Fibroblast of mammary gland (primary cell): ENCODE results near the gene SMARCC2.
"Not testable (repeated sequence)": the region's sequence is repeated elsewhere in the genome, so short reads cannot be mapped to it uniquely, and the experiment has no call there.

Experiments used
- DNase-seq: peaks from one replicate; pipeline ENCODE4 v3.0.0-alpha.2; 2010; ENCODE audit warnings: low read depth
- H3K4me3 ChIP-seq: 2 replicates; pipeline ENCODE4 v1.5.1; 2011; ENCODE audit warnings: low read depth, mild to moderate bottlenecking, low read length, moderate library complexity; ENCODE audit not compliant: control insufficient read depth
- CTCF ChIP-seq: conservative IDR thresholded peaks from 2 replicates; pipeline ENCODE4 v1.5.1; 2011; ENCODE audit warnings: low read depth, low read length, inconsistent platforms; ENCODE audit not compliant: control insufficient read depth, insufficient read depth

SMARCC2 gene

GRCh38 chr12:56118688-56119357 is 70.5 kb downstream of the SMARCC2 start:
- TF ChIP-seq CTCF, result no peak
- peak overlapping the region; percentile 86 for H3K4me3 ChIP-seq
- no peak for DNase-seq

- peak; percentile 100 for DNase-seq
- H3K4me3 ChIP-seq, result peak within 1 kb of the TSS; percentile 86
- TF ChIP-seq CTCF, result peak; percentile 36
Observed at GRCh38 chr12:56117778-56118687, 71.2 kb downstream of the SMARCC2 start, which contains the start of gene ZC3H10. Gene ZC3H10, plus strand, starts transcription at chr12:56118266. Its CDS starts 2,297 bp downstream, at chr12:56120563.

DNA sequence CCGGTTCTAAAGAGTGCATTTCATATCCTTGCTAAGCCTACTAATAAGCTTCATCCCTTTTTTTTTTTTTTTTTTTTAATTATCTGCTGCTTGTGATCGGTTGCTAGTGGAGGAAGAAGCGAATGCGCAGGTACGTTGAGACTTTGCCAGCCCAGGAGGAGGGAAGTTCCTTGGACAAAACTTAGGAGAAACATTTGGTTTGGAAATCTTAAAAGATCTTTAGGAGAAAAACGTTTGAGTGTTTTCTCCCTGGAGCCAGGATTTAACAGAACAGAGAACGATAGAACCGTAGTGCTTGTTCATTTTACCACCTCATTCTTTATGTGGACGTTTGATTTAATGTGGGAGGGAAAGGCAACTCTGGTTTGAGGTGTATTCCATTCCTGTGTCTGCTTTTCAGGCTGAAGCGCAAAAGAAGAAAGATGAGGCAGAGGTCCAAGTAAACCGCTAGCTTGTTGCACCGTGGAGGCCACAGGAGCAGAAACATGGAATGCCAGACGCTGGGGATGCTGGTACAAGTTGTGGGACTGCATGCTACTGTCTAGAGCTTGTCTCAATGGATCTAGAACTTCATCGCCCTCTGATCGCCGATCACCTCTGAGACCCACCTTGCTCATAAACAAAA is 72.1 kb downstream of the SMARCC2 start:
- peak overlapping the region; percentile 86 for H3K4me3 ChIP-seq
- not testable (repeated sequence) for DNase-seq

- no peak for TF ChIP-seq CTCF
- H3K4me3 ChIP-seq, result peak within 1 kb of the TSS; percentile 69
- peak; percentile 92 for DNase-seq
Observed at GRCh38 chr12:56116267-56117081, 72.8 kb downstream of the SMARCC2 start, which contains the start of gene RPL41. Gene RPL41, plus strand, starts transcription at chr12:56116633.

DNA sequence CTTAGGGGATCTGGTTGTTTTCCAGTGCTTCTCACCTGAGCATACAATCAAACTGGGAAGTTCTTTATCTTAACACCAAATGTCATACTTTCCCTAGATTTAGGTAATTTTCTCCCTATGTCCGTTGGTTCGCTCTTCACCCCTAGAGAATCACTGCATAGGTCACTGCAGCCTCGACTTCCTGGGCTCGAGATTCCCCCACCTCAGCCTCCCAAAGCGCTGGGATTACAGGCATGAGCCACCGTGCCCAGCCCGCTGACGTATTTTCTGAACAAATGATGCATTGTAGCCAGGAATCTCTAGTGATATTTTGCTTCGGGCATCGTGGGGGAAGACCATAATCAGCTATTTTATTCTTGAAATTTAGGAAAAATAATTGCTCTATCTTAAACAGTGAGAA is 74.0 kb downstream of the SMARCC2 start:
- DNase-seq, result peak; percentile 58
- TF ChIP-seq CTCF, result no peak

GRCh38 chr12:56114084-56114483 is 75.2 kb downstream of the SMARCC2 start:
- TF ChIP-seq CTCF, result no peak
- DNase-seq, result no peak
- H3K4me3 ChIP-seq, result no peak overlapping the region

More for the DNA sequence above, 74.0 kb downstream of the SMARCC2 start:
- peak overlapping the region; percentile 69 for H3K4me3 ChIP-seq
